H9 (cell line): Measurements from ENCODE around the gene GSN. TPM values are rescaled to one million over a fixed set of nuclear protein-coding genes. Genes with fewer than 3 reads are reported as not detected.

Experiments used
- DNase-seq: peaks from one replicate; pipeline ENCODE4 v3.0.0-alpha.2; 2017
- H2AFZ ChIP-seq: one replicate; pipeline ENCODE4 v1.6.1; 2013; ENCODE audit warnings: mild to moderate bottlenecking, low read length, control low read depth, moderate library complexity
- H2AK5ac ChIP-seq: 2 replicates; pipeline ENCODE4 v1.6.1; 2013; ENCODE audit warnings: low read length, control low read depth, mixed read lengths; ENCODE audit not compliant: insufficient read length
- H2BK120ac ChIP-seq: one replicate; pipeline ENCODE4 v1.6.1; 2013; ENCODE audit warnings: low read depth, mild to moderate bottlenecking, low read length, control low read depth, inconsistent platforms; ENCODE audit not compliant: poor library complexity, severe bottlenecking
- H2BK12ac ChIP-seq: 2 replicates; pipeline ENCODE4 v1.6.1; 2013; ENCODE audit warnings: low read length, control low read depth, mixed read lengths, low read depth; ENCODE audit not compliant: insufficient read length
- H2BK15ac ChIP-seq: 2 replicates; pipeline ENCODE4 v1.6.1; 2013; ENCODE audit warnings: low read depth, low read length, control low read depth
- H2BK20ac ChIP-seq: one replicate; pipeline ENCODE4 v1.6.1; 2013; ENCODE audit warnings: low read depth, mild to moderate bottlenecking, low read length, control low read depth, inconsistent platforms; ENCODE audit not compliant: poor library complexity, severe bottlenecking
- H2BK5ac ChIP-seq: 2 replicates; pipeline ENCODE4 v1.6.1; 2013; ENCODE audit warnings: low read length, control low read depth, mixed read lengths; ENCODE audit not compliant: insufficient read length
- H3K14ac ChIP-seq: 2 replicates; pipeline ENCODE4 v1.6.1; 2013; ENCODE audit warnings: low read length, control low read depth; ENCODE audit not compliant: insufficient read depth
- H3K18ac ChIP-seq: 2 replicates; pipeline ENCODE4 v1.6.1; 2013; ENCODE audit warnings: low read depth, mild to moderate bottlenecking, mixed read lengths, low read length, control low read depth; ENCODE audit not compliant: insufficient read length
- H3K23ac ChIP-seq: 2 replicates; pipeline ENCODE4 v1.6.1; 2013; ENCODE audit warnings: low read length, control low read depth, mixed read lengths, low read depth; ENCODE audit not compliant: insufficient read length
- H3K23me2 ChIP-seq: 2 replicates; pipeline ENCODE4 v1.6.1; 2013; ENCODE audit warnings: low read depth, mild to moderate bottlenecking, mixed read lengths, low read length, control low read depth; ENCODE audit not compliant: insufficient read length, poor library complexity, severe bottlenecking
- H3K27ac ChIP-seq: 2 replicates; pipeline ENCODE4 v1.5.1; 2013; ENCODE audit warnings: low read length, control low read depth, mixed read lengths, low read depth; ENCODE audit not compliant: insufficient read length
- H3K27me3 ChIP-seq: 2 replicates; pipeline ENCODE4 v1.6.1; 2013; ENCODE audit warnings: low read length, control low read depth, inconsistent platforms; ENCODE audit not compliant: insufficient read depth
- H3K4ac ChIP-seq: 2 replicates; pipeline ENCODE4 v1.6.1; 2013; ENCODE audit warnings: low read depth, mild to moderate bottlenecking, control low read depth, inconsistent platforms, low read length, moderate library complexity
- H3K4me1 ChIP-seq: 2 replicates; pipeline ENCODE4 v1.6.1; 2013; ENCODE audit warnings: low read length, control low read depth, inconsistent platforms; ENCODE audit not compliant: insufficient read depth
- H3K4me2 ChIP-seq: 2 replicates; pipeline ENCODE4 v1.6.1; 2013; ENCODE audit warnings: low read length, control low read depth, mixed read lengths; ENCODE audit not compliant: insufficient read length, insufficient read depth
- H3K56ac ChIP-seq: 2 replicates; pipeline ENCODE4 v1.6.1; 2013; ENCODE audit warnings: low read depth, mild to moderate bottlenecking, mixed read lengths, low read length, control low read depth; ENCODE audit not compliant: insufficient read length
- H3K79me1 ChIP-seq: 2 replicates; pipeline ENCODE4 v1.6.1; 2013; ENCODE audit warnings: low read depth, mild to moderate bottlenecking, moderate library complexity, low read length, control low read depth, inconsistent platforms; ENCODE audit not compliant: insufficient read depth, poor library complexity, severe bottlenecking
- H3K79me2 ChIP-seq: 2 replicates; pipeline ENCODE4 v1.6.1; 2013; ENCODE audit warnings: low read length, control low read depth, inconsistent platforms; ENCODE audit not compliant: insufficient read depth
- H3K9ac ChIP-seq: 2 replicates; pipeline ENCODE4 v1.6.1; 2013; ENCODE audit warnings: low read length, control low read depth, mixed read lengths; ENCODE audit not compliant: insufficient read length; ENCODE audit errors: extremely low read depth
- H3K9me3 ChIP-seq: one replicate; pipeline ENCODE4 v1.6.1; 2013; ENCODE audit warnings: low read depth, low read length, inconsistent platforms; ENCODE audit not compliant: control insufficient read depth
- H3T11ph ChIP-seq: one replicate; pipeline ENCODE4 v1.6.1; 2013; ENCODE audit warnings: mild to moderate bottlenecking, low read length, control low read depth, inconsistent platforms
- H4K20me1 ChIP-seq: one replicate; pipeline ENCODE4 v1.6.1; 2013; ENCODE audit not compliant: control insufficient read depth, insufficient read length, insufficient read depth
- H4K5ac ChIP-seq: 2 replicates; pipeline ENCODE4 v1.6.1; 2013; ENCODE audit warnings: low read depth, mild to moderate bottlenecking, mixed read lengths, low read length, control low read depth; ENCODE audit not compliant: insufficient read length
- H4K8ac ChIP-seq: replicated peaks from 2 replicates; pipeline ENCODE4 v1.6.1; 2013; ENCODE audit warnings: low read length, control low read depth, mixed read lengths, low read depth; ENCODE audit not compliant: insufficient read length
- H4K91ac ChIP-seq: 2 replicates; pipeline ENCODE4 v1.6.1; 2013; ENCODE audit warnings: low read depth, mild to moderate bottlenecking, moderate library complexity, mixed read lengths, low read length, control low read depth; ENCODE audit not compliant: insufficient read length
- H3K27ac Mint-ChIP-seq, 3 experiments: 2 replicates in 2 of 3; 3 replicates in 1 of 3; pipeline ENCODE4 v1.8.0; 2020 to 2021; ENCODE audit warnings: mixed read lengths in 3 of 3, mild to moderate bottlenecking in 1 of 3, moderate library complexity in 1 of 3
- H3K27me3 Mint-ChIP-seq: 2 replicates; pipeline ENCODE4 v1.8.0; 2021; ENCODE audit warnings: low read depth, mild to moderate bottlenecking, moderate library complexity, mixed read lengths
- H3K36me3 Mint-ChIP-seq, 3 experiments: 2 replicates in 2 of 3; 3 replicates in 1 of 3; pipeline ENCODE4 v1.8.0; 2020 to 2021; ENCODE audit warnings: low read depth in 3 of 3, mixed read lengths in 3 of 3; ENCODE audit not compliant: insufficient read depth in 1 of 3
- H3K4me1 Mint-ChIP-seq, 2 experiments: 2 replicates each; pipeline ENCODE4 v1.8.0; 2020; ENCODE audit warnings: mixed read lengths in 2 of 2
- H3K4me3 Mint-ChIP-seq, 2 experiments: 2 replicates in 1 of 2; 3 replicates in 1 of 2; pipeline ENCODE4 v1.8.0; 2020 to 2021; ENCODE audit warnings: mild to moderate bottlenecking in 2 of 2, mixed read lengths in 2 of 2, moderate library complexity in 1 of 2
- H3K9me3 Mint-ChIP-seq, 2 experiments: 2 replicates in 1 of 2; 3 replicates in 1 of 2; pipeline ENCODE4 v1.8.0; 2020; ENCODE audit warnings: mild to moderate bottlenecking in 2 of 2, mixed read lengths in 2 of 2, moderate library complexity in 1 of 2
- CTCF ChIP-seq: fragments of 200-600 bp; sonication (generic); conservative IDR thresholded peaks from 3 replicates; pipeline ENCODE4 v1.8.0; 2021; ENCODE audit warnings: antibody characterized with exemption, mild to moderate bottlenecking
- WGBS: extraction: QIAGEN DNeasy Blood & Tissue Kit; methylation state at CpG from one replicate; pipeline ENCODE4 v1.1.7; 2013; ENCODE audit warnings: missing lambda C conversion rate, low lambda C conversion rate, mixed read lengths; ENCODE audit not compliant: insufficient read length; ENCODE audit errors: extremely low coverage; 5-methylcytosine and 5-hydroxymethylcytosine counted together
- total RNA-seq: library from RNA; stranded (reverse); gene quantifications from 2 replicates; pipeline ENCODE4 v1.2.1, GENCODE V29; 2021

The GSN gene
- total RNA-seq, 1 experiment from 2014 or later, result 14.9 TPM

GRCh38 chr9:121260457-121261106, 7.4 kb upstream of the GSN start:
- H2BK15ac ChIP-seq, result no peak overlapping the region
- no peak overlapping the region for H4K8ac ChIP-seq
- no peak overlapping the region for H3K27ac ChIP-seq
- H3K79me2 ChIP-seq, result no peaks in the 10 kb centered on the region
- H3K9ac ChIP-seq, result no peak overlapping the region
- H3K14ac ChIP-seq, result no peak overlapping the region
- H3T11ph ChIP-seq, result no peak overlapping the region
- no peak overlapping the region for H3K4me2 ChIP-seq
- H3K23ac ChIP-seq, result no peak overlapping the region
- H3K9me3 ChIP-seq, result no peaks in the 10 kb centered on the region
- no peak overlapping the region for H3K18ac ChIP-seq
- H3K56ac ChIP-seq, result no peak overlapping the region
- no CpG with 5 or more reads among the region's 6 CpGs for WGBS
- H3K4me1 Mint-ChIP-seq, result peaks cover 18 to 19% of the 10 kb centered on the region in 2 experiments
- no peak overlapping the region for H2AFZ ChIP-seq
- H2BK120ac ChIP-seq, result no peak overlapping the region
- H3K4ac ChIP-seq, result no peak overlapping the region
- peaks cover 88% of the 10 kb centered on the region for H3K27me3 Mint-ChIP-seq
- no peaks in the 10 kb centered on the region; a peak in 1 of 5 replicates for H3K9me3 Mint-ChIP-seq
- no peaks in the 10 kb centered on the region for H3K23me2 ChIP-seq
- TF ChIP-seq CTCF, result no peak
- H2BK12ac ChIP-seq, result no peak overlapping the region
- no peak overlapping the region for H3K4me3 Mint-ChIP-seq
- no peak overlapping the region for H4K91ac ChIP-seq
- peaks cover 10% of the 10 kb centered on the region; the same call in 1 of the 2 replicates for H3K4me1 ChIP-seq
- DNase-seq, result no peak
- H2AK5ac ChIP-seq, result no peak overlapping the region
- no peak overlapping the region for H3K27ac Mint-ChIP-seq
- H3K79me1 ChIP-seq, result no peaks in the 10 kb centered on the region
- H2BK20ac ChIP-seq, result no peak overlapping the region
- no peaks in the 10 kb centered on the region; a peak in 1 of 7 replicates for H3K36me3 Mint-ChIP-seq
- peaks cover 3% of the 10 kb centered on the region; the same call in 1 of the 2 replicates for H3K27me3 ChIP-seq
- H4K5ac ChIP-seq, result no peak overlapping the region
- no peak overlapping the region for H2BK5ac ChIP-seq
- no peaks in the 10 kb centered on the region for H4K20me1 ChIP-seq
